Measurements from ENCODE around the gene PRDM15.

DNA sequence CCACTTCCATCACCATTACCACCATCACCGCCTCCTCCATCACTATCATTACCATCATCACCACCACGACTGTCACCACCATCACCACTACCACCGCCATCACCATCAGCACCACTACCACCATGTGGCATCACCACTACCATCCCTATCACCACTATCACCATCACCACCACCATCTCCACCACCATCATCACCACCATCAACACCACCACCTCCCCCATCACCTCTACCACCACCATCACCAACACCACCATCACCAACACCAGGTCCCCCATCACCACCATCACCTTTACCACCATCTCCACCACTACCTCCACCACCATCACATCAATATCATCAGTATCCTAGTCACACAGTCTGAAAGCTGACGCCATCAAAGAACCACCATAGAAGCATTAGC, 72.4 kb downstream of the PRDM15 start:
- TF ChIP-seq, protein P1, sequence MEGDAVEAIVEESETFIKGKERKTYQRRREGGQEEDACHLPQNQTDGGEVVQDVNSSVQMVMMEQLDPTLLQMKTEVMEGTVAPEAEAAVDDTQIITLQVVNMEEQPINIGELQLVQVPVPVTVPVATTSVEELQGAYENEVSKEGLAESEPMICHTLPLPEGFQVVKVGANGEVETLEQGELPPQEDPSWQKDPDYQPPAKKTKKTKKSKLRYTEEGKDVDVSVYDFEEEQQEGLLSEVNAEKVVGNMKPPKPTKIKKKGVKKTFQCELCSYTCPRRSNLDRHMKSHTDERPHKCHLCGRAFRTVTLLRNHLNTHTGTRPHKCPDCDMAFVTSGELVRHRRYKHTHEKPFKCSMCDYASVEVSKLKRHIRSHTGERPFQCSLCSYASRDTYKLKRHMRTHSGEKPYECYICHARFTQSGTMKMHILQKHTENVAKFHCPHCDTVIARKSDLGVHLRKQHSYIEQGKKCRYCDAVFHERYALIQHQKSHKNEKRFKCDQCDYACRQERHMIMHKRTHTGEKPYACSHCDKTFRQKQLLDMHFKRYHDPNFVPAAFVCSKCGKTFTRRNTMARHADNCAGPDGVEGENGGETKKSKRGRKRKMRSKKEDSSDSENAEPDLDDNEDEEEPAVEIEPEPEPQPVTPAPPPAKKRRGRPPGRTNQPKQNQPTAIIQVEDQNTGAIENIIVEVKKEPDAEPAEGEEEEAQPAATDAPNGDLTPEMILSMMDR (IDR thresholded peaks at IDR 0.05): peak in 1 of 7 experiments; percentile 3
- TF ChIP-seq POLR2A (IDR thresholded peaks at IDR 0.05) (no peak), EP300 (IDR thresholded peaks at IDR 0.05) (no peak), POLR2AphosphoS5 (IDR thresholded peaks at IDR 0.05) (no peak)

All from stomach (tissue), 4 donors.